K562 (cell line): ENCODE results near the gene PKD1. TPM values are rescaled to one million over a fixed set of nuclear protein-coding genes. Genes with fewer than 3 reads are reported as not detected.

Experiments used
- ATAC-seq: fragments of 200-7000 bp; cut with Tn5 transposase; 3 replicates; pipeline ENCODE4 v1.9.1; 2020; ENCODE audit warnings: moderate library complexity
- BruUV-seq: library from RNA; stranded (reverse); fragments of 400-500 nt; replicated peaks from 2 replicates; lab custom pipeline; 2021; lab: Mats Ljungman, UMichigan
- CTCF ChIA-PET: fragments of 300-600 bp; formaldehyde crosslinking; extraction: SDS; loops from one replicate; lab custom pipeline; 2021; ENCODE audit warnings: low intra/inter-chr PET ratio; lab: Yijun Ruan, JAX
- POLR2A ChIA-PET: fragments of 300-600, 350-650 bp; sonication (Branson Sonifier 250); formaldehyde crosslinking; extraction: SDS; loops from one replicate; lab custom pipeline; 2021; ENCODE audit warnings: antibody characterized with exemption, inconsistent platforms; lab: Yijun Ruan, JAX
- DNase-seq, 4 experiments: peaks; one replicate each; pipeline versions ENCODE4 v3.0.0 to v3.0.0-alpha.2; 2011 to 2018; ENCODE audit warnings: low spot score in 3 of 4, mixed read lengths in 3 of 4; ENCODE audit errors: extremely low read depth in 1 of 4
- FAIRE-seq: peaks from 2 replicates; lab custom pipeline; 2011; peaks lifted over from hg19 to GRCh38; lab: Jason Lieb, UNC
- H2AFZ ChIP-seq: 2 replicates; pipeline ENCODE4 v1.6.0; 2011; ENCODE audit warnings: low read depth, low read length, control low read depth, inconsistent platforms
- H3K27ac ChIP-seq: fragments of 200-600 bp; 3 replicates; pipeline ENCODE4 v1.8.0; 2011; ENCODE audit warnings: low read depth, mild to moderate bottlenecking, control low read depth, inconsistent platforms, low read length, moderate library complexity, mixed read lengths; ENCODE audit errors: extremely low read depth
- H3K27me3 ChIP-seq, 2 experiments: fragments of 300-600 bp in 1 of 2; 2 replicates in 1 of 2; 3 replicates in 1 of 2; pipeline versions ENCODE4 v1.6.0 to v1.8.0; 2011; ENCODE audit warnings: inconsistent platforms in 2 of 2, low read length in 2 of 2, mild to moderate bottlenecking in 1 of 2, mixed read lengths in 1 of 2, moderate library complexity in 1 of 2; ENCODE audit not compliant: control insufficient read depth in 2 of 2, insufficient read depth in 2 of 2
- H3K36me3 ChIP-seq: fragments of 300-600 bp; 3 replicates; pipeline ENCODE4 v1.8.0; 2011; ENCODE audit warnings: mild to moderate bottlenecking, low read length, inconsistent platforms; ENCODE audit not compliant: control insufficient read depth, insufficient read depth
- H3K4me1 ChIP-seq, 2 experiments: fragments of 200-600 bp in 1 of 2; replicated peaks in 1 of 2; 2 replicates in 1 of 2; 3 replicates in 1 of 2; pipeline versions ENCODE4 v1.5.1 to v1.8.0; 2011; ENCODE audit warnings: inconsistent platforms in 2 of 2, low read length in 2 of 2, mild to moderate bottlenecking in 1 of 2, mixed read lengths in 1 of 2, moderate library complexity in 1 of 2; ENCODE audit not compliant: control insufficient read depth in 2 of 2, insufficient read depth in 2 of 2
- H3K4me2 ChIP-seq: 2 replicates; pipeline ENCODE4 v1.6.1; 2011; ENCODE audit warnings: low read length, control low read depth, inconsistent platforms, mixed read lengths; ENCODE audit not compliant: insufficient read depth
- H3K4me3 ChIP-seq: fragments of 200-600 bp; sonication (generic), shearing (Covaris generic); 2 replicates; pipeline ENCODE4 v1.5.1; 2016; ENCODE audit warnings: control low read depth, inconsistent platforms
- H3K79me2 ChIP-seq: fragments of 200-600 bp; 3 replicates; pipeline ENCODE4 v1.8.0; 2011; ENCODE audit warnings: low read length, inconsistent platforms; ENCODE audit not compliant: control insufficient read depth, insufficient read depth
- H3K9ac ChIP-seq, 2 experiments: 2 replicates each; pipeline versions ENCODE4 v1.6.0 to v1.6.1; 2011; ENCODE audit warnings: low read depth in 2 of 2, low read length in 2 of 2, control low read depth in 1 of 2, inconsistent platforms in 1 of 2, mild to moderate bottlenecking in 1 of 2, mixed read lengths in 1 of 2; ENCODE audit not compliant: insufficient read depth in 1 of 2
- H3K9me1 ChIP-seq: one replicate; pipeline ENCODE4 v1.6.0; 2011; ENCODE audit warnings: inconsistent platforms, mild to moderate bottlenecking, low read length, moderate library complexity; ENCODE audit not compliant: control insufficient read depth, insufficient read depth
- H3K9me3 ChIP-seq: replicated peaks from 2 replicates; pipeline ENCODE4 v1.5.1; 2011; ENCODE audit warnings: low read depth, low read length, inconsistent platforms; ENCODE audit not compliant: control insufficient read depth, insufficient read depth
- H4K20me1 ChIP-seq: replicated peaks from 2 replicates; pipeline ENCODE4 v1.6.1; 2011; ENCODE audit warnings: low read length, inconsistent platforms, mixed read lengths; ENCODE audit not compliant: control insufficient read depth, insufficient read depth
- C11orf30 ChIP-seq: fragments of 450-650 bp; IDR thresholded peaks from 2 replicates; pipeline ENCODE4 v1.6.1; 2016; ENCODE audit warnings: low read depth, mild to moderate bottlenecking
- FIP1L1 ChIP-seq: fragments of 200-400 bp; formaldehyde crosslinking; IDR thresholded peaks from 2 replicates; pipeline ENCODE4 v1.6.1; 2018; ENCODE audit warnings: mild to moderate bottlenecking, low read depth, low read length; ENCODE audit not compliant: poor library complexity, severe bottlenecking
- KLF6 ChIP-seq: fragments of 250-450 bp; sonication (Bioruptor Pico); IDR thresholded peaks from 2 replicates; pipeline ENCODE4 v1.4.0; 2020; ENCODE audit warnings: mild to moderate bottlenecking, moderate library complexity, borderline replicate concordance
- MED1 ChIP-seq: sonication (generic); formaldehyde crosslinking; IDR thresholded peaks from 2 replicates; pipeline ENCODE4 v1.8.1; 2023; ENCODE audit warnings: missing genetic modification reagents, borderline replicate concordance
- RBM39 ChIP-seq: fragments of 200-400 bp; formaldehyde crosslinking; optimal IDR thresholded peaks from 2 replicates; pipeline ENCODE3; 2018; ENCODE audit warnings: low read depth, low read length
- TAF7 ChIP-seq: fragments of 450-650 bp; IDR thresholded peaks from 2 replicates; pipeline ENCODE4 v1.6.1; 2016; ENCODE audit warnings: missing genetic modification characterization, missing compliant biosample characterization
- TEAD4 ChIP-seq, 2 experiments: sonication (generic) in 1 of 2; formaldehyde crosslinking in 1 of 2; IDR thresholded peaks; 2 replicates each; pipeline versions ENCODE4 v1.6.1 to v1.8.0; 2012 to 2022; ENCODE audit warnings: borderline replicate concordance in 1 of 2, inconsistent platforms in 1 of 2, low read length in 1 of 2, mild to moderate bottlenecking in 1 of 2, missing genetic modification reagents in 1 of 2
- ZC3H11A ChIP-seq: IDR thresholded peaks from 2 replicates; pipeline ENCODE4 v1.6.1; 2012; ENCODE audit warnings: low read depth, low read length, improper control_type of control experiment
- ZNF146 ChIP-seq: IDR thresholded peaks from one replicate; pipeline ENCODE4 v1.6.1; 2018; ENCODE audit warnings: missing compliant biosample characterization; ENCODE audit not compliant: unreplicated experiment
- ZNF232 ChIP-seq: sonication (generic); formaldehyde crosslinking; IDR thresholded peaks from 2 replicates; pipeline ENCODE4 v1.8.0; 2022; ENCODE audit warnings: mild to moderate bottlenecking, missing genetic modification reagents
- ZNF316 ChIP-seq: fragments of 450-650 bp; IDR thresholded peaks from 2 replicates; pipeline ENCODE4 v1.6.1; 2016
- WGBS: fragments of 100-300 bp; shearing (Covaris generic); methylation state at CpG from one replicate; pipeline ENCODE4 v1.1.6; 2016; ENCODE audit warnings: low coverage, mixed read lengths; ENCODE audit not compliant: insufficient coverage; ENCODE audit errors: missing lambda C conversion rate; 5-methylcytosine and 5-hydroxymethylcytosine counted together
- in situ Hi-C: fragments of 300-500 bp; cut with MboI; formaldehyde crosslinking; loops from 4 replicates; pipeline ENCODE4 v1.15.0; 2018; ENCODE audit warnings: inconsistent platforms, mixed read lengths
- intact Hi-C: fragments of 100-400 bp; cut with micrococcal nuclease; formaldehyde crosslinking; loops from 2 replicates; pipeline ENCODE4 v1.14.2; 2022
- polyA plus RNA-seq, 8 experiments: library from polyadenylated mRNA; depleted of rRNA in 4 of 8; stranded (reverse) in 5 of 8; unstranded in 3 of 8; fragments of >200 nt; fragmentation: Nextera tagmentation in 2 of 8; fragmentation: Illumina TruSeq in 1 of 8; extraction: Ambion mirVana in 2 of 8; extraction: Trizol in 1 of 8; gene quantifications; 2 replicates each; pipeline versions ENCODE4 v1.2.1 to v1.2.3, GENCODE V29; 2011 to 2014; ENCODE audit warnings: inconsistent platforms in 1 of 8, missing spikeins in 1 of 8
- total RNA-seq, 7 experiments: library from RNA; depleted of rRNA in 6 of 7; stranded (reverse); fragments of >200 nt in 6 of 7; fragmentation: Illumina TruSeq in 2 of 7; extraction: Trizol in 2 of 7; gene quantifications; 2 replicates each; pipeline versions ENCODE4 v1.2.1 to v1.2.3, GENCODE V29; 2011 to 2021; ENCODE audit warnings: low replicate concordance in 1 of 7

Gene PKD1
- total and polyA plus RNA-seq, 9 of the 15 experiments (the other 6 are each of a cell fraction or from before 2014, with no cell fraction given): 0.23 to 93.5 (median 12.6) TPM

GRCh38 chr16:2070576-2071453, 64.9 kb downstream of the PKD1 start:
- Histone ChIP-seq H3K4me2 (no peak overlapping the region), H3K4me3 (no peak overlapping the region), H3K9me3 (no peaks in the 10 kb centered on the region), H3K9me1 (no peaks in the 10 kb centered on the region), H3K27me3 (no peaks in the 10 kb centered on the region), H3K79me2 (no peaks in the 10 kb centered on the region), H4K20me1 (no peaks in the 10 kb centered on the region), H3K9ac (peak overlapping the region in 1 of 2 experiments; percentile 52; a peak in 1 of 4 replicates), H3K36me3 (peaks cover 54% of the 10 kb centered on the region; the same call in 2 of the 3 replicates), H3K4me1 (peaks cover 0 to 9% of the 10 kb centered on the region in 2 experiments; a peak in 2 of 5 replicates), H3K27ac (no peak overlapping the region), H2AFZ (no peak overlapping the region)
- DNase-seq (no peak), FAIRE-seq (no peak), ATAC-seq (no peak)
- BruUV-seq: no TSS peak
- POLR2A ChIA-PET: interaction anchor here (0.6 to 1.0 kb wide), 3 partner anchors 11 to 35 kb away, joined by 3 read pairs; no protein-coding TSS in a partner anchor
- intact Hi-C loops (no loop called here), in situ Hi-C loops (no loop called here)
- WGBS: 87% methylated on average over 23 of the region's 29 CpGs
- peak; percentile 28; the same call in 1 of the 2 replicates for TF ChIP-seq C11orf30
- TF ChIP-seq RBM39: no peak
- peak; percentile 37; the same call in 1 of the 2 replicates for TF ChIP-seq ZNF316
- CTCF ChIA-PET: no interaction called here

- FAIRE-seq: no peak
Measured at GRCh38 chr16:2066139-2066538, 69.6 kb downstream of the PKD1 start.

More at GRCh38 chr16:2066139-2066538, 69.6 kb downstream of the PKD1 start:
- no peaks in the 10 kb centered on the region for H3K79me2 ChIP-seq
- no peaks in the 10 kb centered on the region for H4K20me1 ChIP-seq
- H3K27ac ChIP-seq: no peak overlapping the region
- in situ Hi-C loops (no loop called here), intact Hi-C loops (no loop called here)
- no peaks in the 10 kb centered on the region for H3K9me3 ChIP-seq
- H3K36me3 ChIP-seq: peaks cover 43% of the 10 kb centered on the region; the same call in 2 of the 3 replicates
- H3K27me3 ChIP-seq: no peaks in the 10 kb centered on the region
- ChIA-PET CTCF (no interaction called here), POLR2A (interaction anchor here (0.8 to 1.2 kb wide), 2 partner anchors 13 to 19 kb away, joined by 3 to 5 read pairs; no protein-coding TSS in a partner anchor)
- 96% methylated on average over 11 of the region's 11 CpGs for WGBS
- no peak overlapping the region for H3K9ac ChIP-seq
- BruUV-seq: no TSS peak
- no peak overlapping the region for H3K4me2 ChIP-seq
- H2AFZ ChIP-seq: no peak overlapping the region
- no peak for TF ChIP-seq MED1
- no peak for TF ChIP-seq ZC3H11A
- no peak for TF ChIP-seq ZNF232
- TF ChIP-seq ZNF146 (CRISPR knock-in tag): peak; percentile 99
- TF ChIP-seq KLF6: no peak
- no peak for TF ChIP-seq TEAD4 (IDR thresholded peaks at IDR 0.05; ENCODE audit: low read length)
- TF ChIP-seq TEAD4 (CRISPR knock-in tag; IDR thresholded peaks at IDR 0.05; ENCODE audit: borderline replicate concordance): no peak
- TF ChIP-seq FIP1L1: no peak
- no peak for TF ChIP-seq TAF7
- no peaks in the 10 kb centered on the region for H3K9me1 ChIP-seq
- DNase-seq: no peak
- no peak overlapping the region for H3K4me3 ChIP-seq
- no peak for ATAC-seq
- peaks cover 0 to 10% of the 10 kb centered on the region in 2 experiments; a peak in 2 of 5 replicates for H3K4me1 ChIP-seq
